SH-SY5Y (cell line): ENCODE measurements around the gene CRYBG2.

Experiments
- GATA2 ChIP-seq: IDR thresholded peaks from 2 replicates; pipeline ENCODE4 v1.6.1; 2011; ENCODE audit warnings: mild to moderate bottlenecking, low read depth, low read length
- GATA3 ChIP-seq: IDR thresholded peaks from 2 replicates; pipeline ENCODE4 v1.6.1; 2011; ENCODE audit warnings: low read depth, mild to moderate bottlenecking, low read length, moderate library complexity

CRYBG2 gene

DNA sequence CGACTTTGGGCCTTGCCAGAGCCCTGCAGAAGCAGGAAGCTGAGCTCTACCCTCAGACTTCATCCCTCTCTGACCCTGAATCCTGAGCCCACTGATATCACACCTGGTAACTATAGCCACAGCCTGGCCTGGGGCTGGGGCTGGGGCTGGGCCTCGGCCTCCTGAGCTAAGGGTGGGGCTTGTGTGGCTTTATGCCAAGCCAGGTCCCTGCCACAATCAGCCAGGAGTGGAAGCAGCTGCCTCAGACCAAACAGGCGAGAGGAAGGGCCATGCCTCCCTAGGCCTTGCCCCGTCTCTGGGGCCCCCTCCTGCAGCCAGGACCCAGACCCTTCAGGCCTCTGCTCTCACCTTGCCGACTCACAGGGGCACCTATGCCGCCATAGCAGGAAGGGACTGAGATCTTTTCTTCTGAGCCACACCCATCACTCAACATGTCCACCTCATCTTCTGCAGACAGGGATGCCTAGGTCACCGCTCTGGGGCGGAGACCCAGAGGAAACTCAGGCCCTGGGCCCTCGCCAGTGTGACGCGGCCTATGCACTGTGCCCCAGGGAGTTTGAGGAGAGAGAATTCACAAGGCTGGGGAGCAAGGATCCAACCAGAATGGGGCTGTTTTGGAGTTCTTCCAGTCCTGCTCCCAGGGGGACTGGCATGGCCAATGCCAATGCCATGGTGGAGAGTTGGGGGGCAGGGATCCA lies 53.2 kb downstream of the CRYBG2 start:
- TF ChIP-seq GATA2 (no peak), GATA3 (no peak)

DNA sequence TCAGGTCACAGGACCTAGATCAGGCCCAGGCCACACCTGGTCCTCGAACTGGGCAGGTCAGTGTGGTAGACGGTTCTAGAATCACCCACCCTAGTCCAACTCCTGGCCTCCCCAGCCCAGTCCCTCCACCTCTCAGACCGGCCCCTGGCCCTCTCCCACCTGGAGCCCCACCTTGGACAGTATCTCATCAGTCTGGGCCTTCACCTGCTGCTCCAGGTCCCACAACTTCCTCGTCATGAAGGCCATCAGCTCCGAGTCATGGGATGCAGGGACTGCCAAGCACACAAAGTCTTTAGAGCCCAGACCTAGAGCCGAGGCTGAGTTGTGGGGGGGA lies 56.2 kb downstream of the CRYBG2 start:
- TF ChIP-seq GATA3 (no peak), GATA2 (no peak)

DNA sequence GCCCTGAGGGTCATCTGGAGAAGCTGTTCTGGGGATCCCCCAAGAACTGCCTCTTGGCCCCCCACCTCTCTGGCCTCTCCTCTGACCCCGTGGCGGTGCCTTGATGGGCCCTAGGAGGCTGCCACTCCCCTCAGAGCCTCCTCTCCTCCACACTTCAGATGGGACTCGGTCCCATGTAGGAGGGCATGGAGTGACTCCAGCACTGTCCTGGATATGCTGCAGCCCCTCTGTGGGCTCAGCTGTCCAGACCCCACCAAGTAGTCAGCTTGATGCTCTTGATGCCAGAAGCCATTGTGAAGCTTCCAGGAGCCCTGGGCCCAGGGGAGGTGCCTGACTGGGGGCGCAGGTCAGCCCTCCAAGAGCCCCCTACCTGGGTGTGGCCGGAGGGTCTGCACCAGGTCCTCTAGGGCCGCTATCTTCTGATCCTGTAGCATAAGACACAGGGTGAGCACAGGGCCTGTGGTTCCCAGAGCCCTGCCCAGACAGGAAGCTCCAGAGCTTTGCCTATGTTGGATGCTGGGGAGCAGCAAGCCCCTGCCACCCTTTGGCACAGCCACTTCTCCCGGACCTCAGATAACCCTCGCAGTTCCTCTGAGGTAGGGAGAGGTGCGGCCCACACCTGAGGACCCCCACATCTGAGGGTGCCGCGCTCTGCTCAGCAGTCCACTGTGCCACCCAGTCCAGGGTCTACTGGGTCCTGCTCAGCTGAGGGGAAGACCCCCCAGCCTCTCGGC lies 56.7 kb downstream of the CRYBG2 start:
- TF ChIP-seq GATA2, result no peak
- TF ChIP-seq GATA3, result no peak

DNA sequence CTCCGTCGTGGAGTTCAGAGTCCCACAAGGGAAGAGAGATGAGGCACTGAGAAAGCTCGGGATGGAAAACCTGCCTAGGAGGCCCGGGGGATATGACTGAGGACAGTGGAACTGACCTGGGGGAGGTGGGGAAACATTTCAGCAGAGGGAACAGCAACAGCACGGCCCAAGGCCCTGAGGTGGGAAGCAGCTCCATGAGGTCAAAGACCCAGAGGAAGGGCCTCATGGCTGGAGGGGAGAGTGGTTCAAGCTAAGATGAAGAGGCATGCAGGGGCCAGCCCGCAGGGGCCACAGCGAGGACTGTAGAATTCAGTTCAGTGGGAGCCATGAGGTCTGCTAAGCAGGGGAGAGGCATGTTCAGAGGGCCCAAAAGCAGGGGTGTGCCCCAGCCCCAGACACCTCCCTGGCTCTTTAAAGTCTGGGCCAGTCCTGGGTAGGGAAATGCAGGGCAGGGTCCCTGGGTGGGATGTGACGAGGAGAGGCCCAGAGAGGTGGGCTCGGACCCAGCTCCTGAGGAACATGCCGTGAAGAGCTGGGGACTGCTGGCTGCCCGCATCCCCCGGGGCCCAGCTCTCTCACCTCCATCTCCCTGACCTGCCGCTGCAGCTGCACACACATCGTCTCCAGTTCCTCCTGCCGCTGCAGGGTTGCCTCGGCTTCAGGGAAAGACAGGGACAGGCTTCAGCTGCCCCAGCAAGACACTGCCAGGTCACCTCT lies 57.4 kb downstream of the CRYBG2 start:
- TF ChIP-seq GATA2, result no peak

DNA sequence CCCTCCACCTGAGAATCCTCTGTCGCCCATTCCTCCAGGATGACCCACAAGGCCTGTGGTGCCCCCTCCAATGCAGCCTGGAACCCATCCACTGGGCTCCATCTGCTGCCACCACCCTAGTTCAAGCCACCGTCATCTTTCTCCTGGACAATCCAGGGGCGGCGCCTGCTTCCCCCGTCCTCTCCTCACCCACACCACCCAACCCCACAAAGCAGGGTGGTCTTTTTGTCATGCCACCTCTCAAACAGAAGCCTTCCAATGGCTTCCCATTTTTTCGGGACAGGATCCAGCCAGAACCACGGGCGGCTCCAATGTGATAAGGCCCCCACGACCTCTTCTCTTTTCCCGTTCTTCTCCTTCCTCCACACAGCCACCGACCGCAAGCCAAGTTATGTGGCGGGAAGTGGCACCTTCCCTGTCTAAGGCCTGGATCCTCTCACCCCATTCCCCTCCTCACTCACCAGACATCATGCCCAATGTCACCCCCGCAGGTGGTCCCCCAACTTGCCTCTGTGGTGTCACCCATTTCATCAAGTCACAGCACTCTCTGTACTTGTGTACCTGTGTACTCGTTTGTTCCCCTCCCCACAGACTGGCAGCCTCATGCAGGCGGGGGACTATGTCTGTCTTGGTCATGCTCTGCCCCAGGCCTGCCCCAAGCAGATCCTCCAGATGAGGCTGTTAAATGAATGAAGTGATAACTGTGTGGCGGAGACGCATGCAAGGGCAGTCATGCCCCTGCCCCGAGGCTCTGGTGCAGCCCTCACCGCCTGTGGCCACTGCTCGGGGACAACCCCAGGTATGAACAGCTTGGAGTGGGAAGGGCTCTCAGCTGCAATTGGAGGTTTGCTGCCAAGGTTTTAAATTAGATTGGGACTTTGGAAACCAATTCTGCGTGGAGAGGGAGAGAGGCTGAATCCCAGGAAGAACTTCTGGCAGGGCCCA lies 58.5 kb downstream of the CRYBG2 start:
- no peak for TF ChIP-seq GATA3
- no peak for TF ChIP-seq GATA2

DNA sequence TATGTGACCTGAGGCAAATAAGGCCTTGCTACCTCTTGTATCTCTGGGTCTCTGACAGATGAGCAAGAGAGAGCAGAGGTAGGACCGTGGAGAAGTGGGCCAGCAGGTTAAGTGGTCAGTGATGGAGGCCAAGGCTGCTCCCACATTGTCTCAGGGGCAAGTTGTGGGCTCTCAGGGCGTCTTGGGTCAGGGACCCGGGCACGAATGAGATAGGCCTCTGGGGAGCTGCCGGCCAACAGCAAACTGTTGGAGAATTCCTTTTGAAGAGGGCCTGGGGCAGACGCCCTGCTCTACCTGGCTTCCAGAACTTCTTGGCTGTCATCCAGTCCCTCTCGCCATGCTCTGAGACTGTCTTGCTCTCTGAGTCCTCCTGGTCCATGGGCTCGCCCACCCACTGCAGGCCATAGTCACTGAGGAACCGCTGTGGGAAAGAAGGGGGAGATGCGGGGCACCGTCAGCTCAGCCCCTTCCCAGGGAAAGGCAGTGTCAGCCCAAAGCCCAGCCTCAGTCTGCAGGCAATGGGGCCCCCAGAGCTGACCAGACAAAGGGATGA lies 59.9 kb downstream of the CRYBG2 start:
- TF ChIP-seq GATA2 (no peak), GATA3 (no peak)

DNA sequence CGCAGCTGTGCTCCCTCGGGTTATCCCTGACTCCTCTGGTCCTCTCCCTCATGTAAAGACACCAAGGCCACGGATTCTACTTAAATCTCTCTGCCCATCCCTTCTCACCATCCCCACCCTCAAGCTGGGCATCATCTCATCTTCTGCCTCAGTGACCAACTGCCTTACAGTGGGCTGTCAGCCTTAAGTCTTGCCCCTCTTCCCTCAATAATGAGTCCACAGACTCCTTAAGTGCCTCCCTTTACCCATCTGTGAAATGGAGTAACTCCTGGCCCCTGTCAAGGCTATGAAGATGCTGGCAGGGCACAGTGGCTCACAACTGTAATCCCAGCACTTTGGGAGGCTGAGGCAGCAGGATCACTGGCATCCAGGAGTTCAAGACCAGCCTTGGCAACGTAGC lies 62.0 kb downstream of the CRYBG2 start:
- TF ChIP-seq GATA3 (no peak), GATA2 (no peak)

DNA sequence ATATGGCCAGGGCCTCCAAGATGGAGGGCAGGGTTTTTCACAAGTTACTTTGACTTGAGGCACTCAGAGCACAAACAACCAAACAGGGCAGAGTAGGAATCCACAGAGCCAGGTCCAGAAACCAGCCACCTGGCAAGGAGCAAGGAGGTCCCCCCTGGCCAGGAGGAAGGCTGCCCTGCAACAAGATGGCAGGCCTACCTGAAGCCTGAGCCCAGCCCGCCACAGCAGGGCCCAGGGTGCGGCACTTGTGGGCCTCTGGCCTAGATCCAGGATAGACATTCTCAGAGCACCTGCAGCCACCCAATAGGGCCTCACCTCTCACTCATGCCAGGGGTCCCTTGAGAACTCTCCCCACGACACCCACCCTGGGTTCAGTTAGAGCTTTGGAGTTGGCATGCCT lies 62.5 kb downstream of the CRYBG2 start:
- TF ChIP-seq GATA3, result no peak
- no peak for TF ChIP-seq GATA2

DNA sequence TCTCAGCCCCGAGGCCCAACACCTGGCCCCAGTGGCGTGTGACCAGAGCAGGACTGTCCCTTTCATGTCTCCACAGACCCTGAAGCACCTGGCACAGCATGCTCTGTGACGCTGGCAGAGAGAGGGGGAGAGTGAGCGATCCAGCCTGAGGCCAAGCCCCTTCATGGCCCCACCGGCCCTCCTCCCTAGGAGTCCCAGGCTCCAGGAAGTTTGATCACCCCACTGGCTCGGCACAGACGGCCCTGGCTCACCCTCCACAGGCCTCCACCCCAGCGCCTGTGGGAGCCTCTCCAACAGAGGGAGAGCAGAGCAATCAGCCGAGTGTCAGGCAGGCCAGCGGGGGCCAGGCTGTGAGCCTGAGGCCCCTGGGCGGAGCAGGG lies 63.1 kb downstream of the CRYBG2 start:
- TF ChIP-seq GATA3, result no peak
- TF ChIP-seq GATA2, result no peak

DNA sequence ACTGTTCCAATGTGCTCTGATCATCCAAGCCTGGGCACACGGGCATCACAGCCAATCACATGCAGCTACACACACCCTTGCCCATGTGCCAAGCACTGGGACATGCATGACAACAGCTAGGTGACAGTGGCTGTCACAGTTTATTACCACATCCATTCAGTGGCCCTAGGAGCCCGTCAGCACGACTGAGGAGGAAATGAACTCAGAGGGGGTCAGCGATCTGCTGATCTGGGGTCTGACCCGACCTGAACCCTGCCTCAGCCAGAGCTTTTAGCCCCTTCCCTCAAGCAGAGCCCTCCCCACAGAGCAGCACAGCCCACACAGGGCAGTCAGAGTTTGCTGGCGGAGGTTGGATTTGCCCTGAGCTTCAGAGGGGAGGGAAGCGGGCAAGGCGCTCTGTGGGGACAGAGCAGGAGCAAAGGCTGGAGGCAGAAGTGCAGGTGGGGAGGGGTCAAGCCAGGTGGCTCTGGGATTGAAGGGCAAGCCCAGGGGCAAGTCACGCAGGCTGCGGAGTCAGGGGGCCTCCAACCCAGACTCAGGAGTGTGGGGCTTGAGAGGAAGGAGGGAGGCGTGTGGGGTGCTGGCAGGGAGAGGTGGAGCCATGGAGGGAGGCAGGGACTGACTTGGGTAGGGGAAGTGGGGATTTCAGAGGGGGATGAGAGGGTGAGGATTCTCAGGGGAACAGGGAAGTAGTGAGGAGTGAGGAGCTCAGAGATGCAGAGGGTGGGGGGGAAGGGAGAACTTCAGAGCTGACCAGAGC lies 63.6 kb downstream of the CRYBG2 start:
- no peak for TF ChIP-seq GATA2
- no peak for TF ChIP-seq GATA3

DNA sequence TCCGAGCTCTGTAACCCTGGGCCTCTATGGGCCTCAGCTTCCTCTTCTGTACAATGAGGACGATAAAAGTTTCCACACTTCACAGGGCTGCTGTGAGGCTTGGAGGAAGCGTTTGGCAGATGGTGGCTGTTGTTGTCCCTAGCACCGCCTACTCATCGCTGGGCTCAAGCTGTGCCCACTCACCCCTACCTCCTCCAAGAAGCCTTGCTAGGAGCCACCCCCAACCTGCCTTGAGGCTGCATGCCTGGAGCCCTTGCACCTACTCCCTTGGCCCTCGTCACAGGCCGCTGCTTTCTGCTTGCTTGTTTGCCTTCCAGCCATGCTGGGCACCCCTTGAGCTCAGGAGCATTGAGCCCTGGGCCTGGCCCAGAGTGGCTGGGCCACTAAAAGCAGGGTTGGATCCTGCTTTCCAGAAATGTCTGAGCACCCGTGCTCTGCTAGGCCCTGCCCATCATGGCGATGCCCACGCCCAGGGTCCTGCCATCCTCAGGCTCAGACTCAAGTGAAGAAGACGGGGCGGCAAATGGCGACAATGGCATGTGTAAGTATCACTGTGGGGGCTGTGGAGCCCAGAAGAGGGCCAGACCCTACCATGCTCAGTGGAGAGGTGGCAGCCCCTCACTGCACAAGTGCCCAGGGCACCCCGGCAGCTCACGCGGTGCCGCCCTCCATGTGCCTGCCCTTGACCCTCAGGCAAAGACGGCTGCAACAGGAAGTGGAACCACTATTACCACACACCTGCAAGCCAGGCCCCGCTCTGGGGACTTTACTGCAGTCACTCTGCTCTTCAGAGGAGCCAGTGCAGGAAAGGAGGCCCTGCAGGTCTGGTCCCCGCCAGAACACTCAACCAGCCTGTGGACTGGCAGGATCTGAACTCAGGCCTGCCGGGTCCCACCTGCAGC lies 64.5 kb downstream of the CRYBG2 start:
- TF ChIP-seq GATA2 (no peak), GATA3 (no peak)

DNA sequence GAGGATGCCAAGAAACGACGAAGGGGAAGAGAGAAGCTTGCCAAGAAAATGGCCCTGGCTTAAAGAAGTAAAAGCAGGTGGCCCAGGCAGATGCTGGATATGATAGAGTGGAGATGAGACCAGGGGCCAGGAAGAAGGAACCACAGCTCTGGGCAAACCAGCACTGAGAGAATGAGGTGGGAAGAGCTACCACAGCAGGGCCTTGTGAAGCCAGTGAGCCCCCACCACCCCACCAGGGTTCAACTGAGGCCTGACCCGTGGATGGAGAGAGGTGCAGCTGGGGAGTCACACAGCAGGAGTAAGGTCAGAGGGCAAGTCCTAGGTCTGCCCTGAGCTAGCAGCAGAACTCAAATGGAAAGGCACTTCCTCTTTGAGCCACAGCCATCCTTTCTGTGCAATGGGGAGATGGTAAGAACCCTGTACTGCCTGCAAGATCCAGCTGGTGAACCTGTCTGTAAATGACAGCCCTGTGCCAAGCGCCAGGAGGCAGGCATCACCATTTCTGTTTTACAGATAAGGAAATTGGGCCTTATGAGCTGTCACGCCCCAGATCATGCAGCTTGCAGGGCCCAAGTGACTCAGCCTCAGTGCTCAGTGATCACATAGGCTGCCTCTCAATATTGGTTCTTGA lies 65.5 kb downstream of the CRYBG2 start:
- TF ChIP-seq GATA2 (no peak), GATA3 (no peak)
